K562 (cell line): ENCODE data around the gene GRWD1. TPM values are rescaled to one million over a fixed set of nuclear protein-coding genes. Genes with fewer than 3 reads are reported as not detected.
A peak's percentile ranks its signal among the peaks of the same experiment; 100 is the strongest.

ENCODE experiments used
- ARNT ChIP-seq, 2 experiments: fragments of 450-650 bp; IDR thresholded peaks; 2 replicates each; pipeline ENCODE4 v1.6.1; 2016; ENCODE audit warnings: mild to moderate bottlenecking in 1 of 2
- ATF7 ChIP-seq: fragments of 450-650 bp; IDR thresholded peaks from 2 replicates; pipeline ENCODE4 v1.7.1; 2014; ENCODE audit warnings: mild to moderate bottlenecking, moderate library complexity
- BHLHE40 ChIP-seq: IDR thresholded peaks from 2 replicates; pipeline ENCODE4 v1.6.1; 2011; ENCODE audit warnings: low read length, improper control_type of control experiment
- CBX1 ChIP-seq: sonication (generic); IDR thresholded peaks from 2 replicates; pipeline ENCODE4 v1.6.1; 2016; ENCODE audit warnings: antibody characterized with exemption, low read depth, mild to moderate bottlenecking
- CBX8 ChIP-seq: fragments of 200-600 bp; sonication (generic); IDR thresholded peaks from 2 replicates; pipeline ENCODE4 v1.6.1; 2012; ENCODE audit warnings: borderline replicate concordance, mixed run types, low read depth, mild to moderate bottlenecking, moderate library complexity, mixed read lengths, low read length, control low read depth, inconsistent platforms; ENCODE audit not compliant: poor library complexity, severe bottlenecking; ENCODE audit errors: extremely low read depth
- EGR1 ChIP-seq: fragments of 450-650 bp; conservative IDR thresholded peaks from 2 replicates; pipeline ENCODE4 v1.6.1; 2017; ENCODE audit warnings: mild to moderate bottlenecking
- FOXK1 ChIP-seq: sonication (generic); formaldehyde crosslinking; IDR thresholded peaks from 2 replicates; pipeline ENCODE4 v1.8.0; 2022; ENCODE audit warnings: missing genetic modification reagents, mild to moderate bottlenecking, borderline replicate concordance
- FOXK2 ChIP-seq, 2 experiments: fragments of 450-650 bp; IDR thresholded peaks in 1 of 2; conservative IDR thresholded peaks in 1 of 2; 2 replicates each; pipeline ENCODE4 v1.6.1; 2016; ENCODE audit warnings: low read depth in 2 of 2, mild to moderate bottlenecking in 1 of 2
- GATA2 ChIP-seq: sonication (generic); formaldehyde crosslinking; IDR thresholded peaks from 2 replicates; pipeline ENCODE4 v1.4.0; 2020; ENCODE audit warnings: mild to moderate bottlenecking, missing genetic modification reagents
- LEF1 ChIP-seq: fragments of 450-650 bp; IDR thresholded peaks from 2 replicates; pipeline ENCODE4 v1.6.1; 2016; ENCODE audit warnings: mild to moderate bottlenecking
- MAFK ChIP-seq: IDR thresholded peaks from 2 replicates; pipeline ENCODE4 v1.6.1; 2011; ENCODE audit warnings: low read length, improper control_type of control experiment
- MAZ ChIP-seq, 2 experiments: fragments of 450-650 bp in 1 of 2; sonication (generic) in 1 of 2; formaldehyde crosslinking; IDR thresholded peaks in 1 of 2; conservative IDR thresholded peaks in 1 of 2; 2 replicates each; pipeline versions ENCODE4 v1.4.0 to v1.5.0; 2020; ENCODE audit warnings: mild to moderate bottlenecking in 1 of 2, missing genetic modification reagents in 1 of 2
- MEF2A ChIP-seq: IDR thresholded peaks from 2 replicates; pipeline ENCODE4 v1.6.1; 2011; ENCODE audit warnings: low read depth, mild to moderate bottlenecking, low read length, moderate library complexity; ENCODE audit not compliant: control insufficient read depth
- MEIS2 ChIP-seq: fragments of 450-650 bp; IDR thresholded peaks from 2 replicates; pipeline ENCODE4 v1.6.1; 2014; ENCODE audit warnings: mild to moderate bottlenecking; ENCODE audit not compliant: partially characterized antibody
- POLR2A ChIP-seq: fragments of 450-650 bp; conservative IDR thresholded peaks from 2 replicates; pipeline ENCODE4 v1.6.1; 2016
- POLR2H ChIP-seq: IDR thresholded peaks from 2 replicates; pipeline ENCODE4 v1.6.1; 2016; ENCODE audit warnings: missing genetic modification characterization, low read depth, mild to moderate bottlenecking, control low read depth, missing compliant biosample characterization, moderate library complexity
- RBM34 ChIP-seq: fragments of 200-400 bp; formaldehyde crosslinking; IDR thresholded peaks from 2 replicates; pipeline ENCODE4 v1.6.1; 2018; ENCODE audit warnings: low read length, borderline replicate concordance; ENCODE audit not compliant: insufficient read depth
- SMARCA4 ChIP-seq: fragments of 450-650 bp; IDR thresholded peaks from 2 replicates; pipeline ENCODE4 v1.6.1; 2016
- SMARCA5 ChIP-seq: fragments of 450-650 bp; IDR thresholded peaks from 2 replicates; pipeline ENCODE4 v1.6.1; 2016
- SP2 ChIP-seq: IDR thresholded peaks from 2 replicates; pipeline ENCODE4 v1.6.1; 2011; ENCODE audit warnings: mild to moderate bottlenecking, low read depth, low read length, moderate library complexity; ENCODE audit not compliant: poor library complexity, severe bottlenecking; ENCODE audit errors: extremely low read depth
- SUPT5H ChIP-seq: fragments of 450-650 bp; IDR thresholded peaks from 2 replicates; pipeline ENCODE4 v1.6.1; 2016
- TRIM24 ChIP-seq, 2 experiments: fragments of 450-650 bp; IDR thresholded peaks; 2 replicates each; pipeline ENCODE4 v1.6.1; 2016
- polyA plus RNA-seq, 8 experiments: library from polyadenylated mRNA; depleted of rRNA in 4 of 8; stranded (reverse) in 5 of 8; unstranded in 3 of 8; fragments of >200 nt; fragmentation: Nextera tagmentation in 2 of 8; fragmentation: Illumina TruSeq in 1 of 8; extraction: Ambion mirVana in 2 of 8; extraction: Trizol in 1 of 8; gene quantifications; 2 replicates each; pipeline versions ENCODE4 v1.2.1 to v1.2.3, GENCODE V29; 2011 to 2014; ENCODE audit warnings: inconsistent platforms in 1 of 8, missing spikeins in 1 of 8
- total RNA-seq, 7 experiments: library from RNA; depleted of rRNA in 6 of 7; stranded (reverse); fragments of >200 nt in 6 of 7; fragmentation: Illumina TruSeq in 2 of 7; extraction: Trizol in 2 of 7; gene quantifications; 2 replicates each; pipeline versions ENCODE4 v1.2.1 to v1.2.3, GENCODE V29; 2011 to 2021; ENCODE audit warnings: low replicate concordance in 1 of 7
- TF ChIP-seq, protein P1 (sequence below), 3 experiments: IDR thresholded peaks in 2 of 3; conservative IDR thresholded peaks in 1 of 3; 2 replicates each; pipeline ENCODE4 v1.5.1; 2011 to 2012; ENCODE audit warnings: low read length in 3 of 3, mild to moderate bottlenecking in 3 of 3, control low read depth in 2 of 3, improper control_type of control experiment in 1 of 3, inconsistent platforms in 1 of 3, low read depth in 1 of 3, mixed read lengths in 1 of 3, moderate library complexity in 1 of 3; ENCODE audit not compliant: insufficient read depth in 2 of 3
- TF ChIP-seq, protein P2 (sequence below): fragments of 450-650 bp; IDR thresholded peaks from 2 replicates; pipeline ENCODE4 v1.6.1; 2016

The GRWD1 gene
- total and polyA plus RNA-seq, 9 of the 15 experiments (the other 6 are each of a cell fraction or from before 2014, with no cell fraction given): 1.5 to 87.2 (median 24.5) TPM

DNA sequence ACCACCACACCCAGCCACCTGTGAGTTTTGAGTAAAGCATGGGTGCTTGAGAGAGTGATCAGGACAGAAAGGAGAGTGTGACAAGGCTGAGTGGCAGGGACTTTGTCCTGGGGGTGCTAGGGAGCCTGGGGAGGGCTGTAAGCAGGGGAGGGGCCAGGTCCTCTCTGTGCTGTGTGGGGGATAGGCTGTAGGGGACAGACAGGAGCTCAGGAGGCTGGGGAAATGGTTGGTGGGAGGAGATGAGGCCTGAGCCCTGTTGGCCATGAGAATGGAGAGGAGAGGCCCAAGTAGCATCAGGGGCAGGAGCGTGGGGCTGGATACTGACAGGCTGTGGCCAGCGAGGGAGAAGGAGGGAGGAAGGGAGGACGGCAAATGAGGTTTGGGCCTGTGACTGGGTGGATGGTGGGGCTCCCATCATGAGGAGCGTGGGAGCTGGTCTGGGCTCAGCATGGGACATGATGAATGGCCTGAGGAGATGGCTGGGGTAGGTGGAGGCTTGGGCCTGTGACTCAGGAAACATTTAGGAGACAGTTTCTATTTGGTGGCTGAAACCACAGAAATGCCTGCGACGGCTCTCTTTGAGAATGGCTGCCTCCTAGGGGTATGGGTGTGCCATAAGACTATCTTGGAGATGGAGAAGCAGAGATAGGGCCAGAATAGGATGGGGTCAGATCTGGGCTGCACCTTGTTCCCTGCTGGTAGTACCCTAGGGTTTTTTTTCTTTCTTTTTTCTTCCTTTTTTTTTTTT, 27.3 kb upstream of the GRWD1 start (continued):
- TF ChIP-seq, protein P1, sequence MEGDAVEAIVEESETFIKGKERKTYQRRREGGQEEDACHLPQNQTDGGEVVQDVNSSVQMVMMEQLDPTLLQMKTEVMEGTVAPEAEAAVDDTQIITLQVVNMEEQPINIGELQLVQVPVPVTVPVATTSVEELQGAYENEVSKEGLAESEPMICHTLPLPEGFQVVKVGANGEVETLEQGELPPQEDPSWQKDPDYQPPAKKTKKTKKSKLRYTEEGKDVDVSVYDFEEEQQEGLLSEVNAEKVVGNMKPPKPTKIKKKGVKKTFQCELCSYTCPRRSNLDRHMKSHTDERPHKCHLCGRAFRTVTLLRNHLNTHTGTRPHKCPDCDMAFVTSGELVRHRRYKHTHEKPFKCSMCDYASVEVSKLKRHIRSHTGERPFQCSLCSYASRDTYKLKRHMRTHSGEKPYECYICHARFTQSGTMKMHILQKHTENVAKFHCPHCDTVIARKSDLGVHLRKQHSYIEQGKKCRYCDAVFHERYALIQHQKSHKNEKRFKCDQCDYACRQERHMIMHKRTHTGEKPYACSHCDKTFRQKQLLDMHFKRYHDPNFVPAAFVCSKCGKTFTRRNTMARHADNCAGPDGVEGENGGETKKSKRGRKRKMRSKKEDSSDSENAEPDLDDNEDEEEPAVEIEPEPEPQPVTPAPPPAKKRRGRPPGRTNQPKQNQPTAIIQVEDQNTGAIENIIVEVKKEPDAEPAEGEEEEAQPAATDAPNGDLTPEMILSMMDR (IDR thresholded peaks at IDR 0.05 in 2 of 3, conservative IDR thresholded peaks at IDR 0.05 in 1 of 3; ENCODE audit: insufficient read depth in 2 of 3, low read depth in 1 of 3, low read length in 3 of 3): peak; percentile 42 to 57 (median 46)
- no peak for TF ChIP-seq TRIM24 (IDR thresholded peaks at IDR 0.05)
- 0 out of 4 replicates have a peak, but pooled peaks of 1 of the 2 experiments have one; percentile 18 for TF ChIP-seq FOXK2 (conservative IDR thresholded peaks at IDR 0.05 in 1 of 2, IDR thresholded peaks at IDR 0.05 in 1 of 2; ENCODE audit: low read depth in 2 of 2)
- TF ChIP-seq MEF2A: no peak
- 0 out of 2 replicates have a peak, but pooled peaks have one; percentile 28 for TF ChIP-seq POLR2A
- TF ChIP-seq LEF1: 0 out of 2 replicates have a peak, but pooled peaks have one; percentile 22
- no peak for TF ChIP-seq POLR2H (tag)
- TF ChIP-seq BHLHE40: 0 out of 2 replicates have a peak, but pooled peaks have one; percentile 4
- peak; percentile 38; the same call in 1 of the 2 replicates for TF ChIP-seq SUPT5H
- TF ChIP-seq GATA2 (CRISPR knock-in tag): peak; percentile 44; the same call in 1 of the 2 replicates
- TF ChIP-seq CBX1: no peak
- 0 out of 2 replicates have a peak, but pooled peaks have one; percentile 39 for TF ChIP-seq ATF7
- TF ChIP-seq FOXK1 (CRISPR knock-in tag): no peak
- TF ChIP-seq SMARCA5: peak; percentile 43; the same call in 1 of the 2 replicates
- TF ChIP-seq RBM34: no peak
- peak in 1 of 2 experiments; percentile 54; a peak in 1 of 4 replicates for TF ChIP-seq MAZ (CRISPR knock-in tag; conservative IDR thresholded peaks at IDR 0.05 in 1 of 2, IDR thresholded peaks at IDR 0.05 in 1 of 2)
- TF ChIP-seq MAFK: 0 out of 2 replicates have a peak, but pooled peaks have one; percentile 10
- TF ChIP-seq EGR1: peak; percentile 24; the same call in 1 of the 2 replicates
- peak; percentile 97 for TF ChIP-seq MEIS2
- TF ChIP-seq ARNT (IDR thresholded peaks at IDR 0.05): 0 out of 4 replicates have a peak, but pooled peaks of 1 of the 2 experiments have one; percentile 63
- no peak for TF ChIP-seq CBX8
- 0 out of 2 replicates have a peak, but pooled peaks have one; percentile 31 for TF ChIP-seq SMARCA4
- TF ChIP-seq, protein P2, sequence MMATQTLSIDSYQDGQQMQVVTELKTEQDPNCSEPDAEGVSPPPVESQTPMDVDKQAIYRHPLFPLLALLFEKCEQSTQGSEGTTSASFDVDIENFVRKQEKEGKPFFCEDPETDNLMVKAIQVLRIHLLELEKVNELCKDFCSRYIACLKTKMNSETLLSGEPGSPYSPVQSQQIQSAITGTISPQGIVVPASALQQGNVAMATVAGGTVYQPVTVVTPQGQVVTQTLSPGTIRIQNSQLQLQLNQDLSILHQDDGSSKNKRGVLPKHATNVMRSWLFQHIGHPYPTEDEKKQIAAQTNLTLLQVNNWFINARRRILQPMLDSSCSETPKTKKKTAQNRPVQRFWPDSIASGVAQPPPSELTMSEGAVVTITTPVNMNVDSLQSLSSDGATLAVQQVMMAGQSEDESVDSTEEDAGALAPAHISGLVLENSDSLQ: peak; percentile 89
- no peak for TF ChIP-seq SP2
